NCI-H1694 treated with DMSO at 0.1 percent for 48 hours (cell line): ENCODE results near the gene RNF6.

Experiments used
- DNase-seq: peaks from one replicate; lab custom pipeline; 2025; lab: John Stamatoyannopoulos, UW

RNF6 gene

DNA sequence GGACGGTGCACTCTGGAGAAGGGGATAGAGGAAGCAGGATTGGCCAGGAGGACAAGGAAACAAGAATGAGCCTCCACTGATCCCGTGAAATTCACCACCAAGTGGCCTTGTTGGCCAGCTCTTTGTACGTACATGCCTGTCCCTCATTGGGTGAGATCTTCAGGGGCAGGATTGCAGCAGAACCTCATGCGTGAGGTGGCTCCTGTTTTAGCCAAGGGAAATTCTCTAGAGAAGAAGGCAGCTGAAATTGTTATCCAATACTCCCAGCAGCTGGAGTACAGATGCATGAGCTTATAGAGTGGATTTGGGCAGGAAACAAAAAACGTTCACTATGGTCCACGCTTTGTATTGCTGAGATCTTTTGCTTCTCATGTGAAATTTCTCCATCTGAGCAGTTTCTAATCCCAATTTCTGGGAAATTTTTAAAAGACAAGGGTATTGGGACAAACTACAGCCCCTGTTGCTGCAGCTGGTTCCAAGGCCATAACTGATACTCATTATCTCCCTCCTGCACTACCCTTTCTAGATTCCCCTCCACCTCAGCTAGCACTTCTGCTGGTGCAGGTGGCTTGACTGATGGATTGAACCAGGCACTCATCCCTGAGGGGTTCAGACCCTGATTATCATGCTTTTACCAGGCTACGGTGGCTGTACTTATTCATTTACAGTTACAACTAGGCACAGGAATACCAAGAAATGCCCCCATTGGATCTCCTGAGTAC, 3.9 kb upstream of the RNF6 start:
- DNase-seq = no peak

DNA sequence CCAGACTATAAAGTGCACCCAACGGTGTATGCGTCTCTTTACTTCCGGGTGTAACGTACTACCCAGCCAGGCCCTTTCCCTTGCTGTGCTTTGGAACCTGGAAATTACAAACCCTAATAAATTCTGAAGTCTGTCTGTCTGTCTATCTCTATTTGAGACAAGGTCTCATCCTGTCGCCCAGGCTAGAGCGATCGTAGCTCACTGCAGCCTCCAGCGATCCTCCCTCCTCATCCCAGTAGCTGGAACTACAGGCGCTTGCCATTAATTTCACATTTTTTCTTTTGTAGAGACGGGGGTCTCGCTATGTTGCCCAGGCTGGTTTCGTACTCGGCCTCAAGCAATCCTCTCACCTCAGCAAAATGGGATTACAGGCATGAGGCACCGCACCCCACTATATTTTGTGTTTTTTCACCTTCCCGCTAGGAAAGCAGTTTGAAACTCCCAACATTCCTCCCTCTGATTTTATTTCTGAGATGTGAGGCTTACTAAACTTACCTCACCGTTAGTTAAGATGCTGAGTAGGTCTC, 469 bp upstream of the RNF6 start:
- peak; percentile 74 for DNase-seq

DNA sequence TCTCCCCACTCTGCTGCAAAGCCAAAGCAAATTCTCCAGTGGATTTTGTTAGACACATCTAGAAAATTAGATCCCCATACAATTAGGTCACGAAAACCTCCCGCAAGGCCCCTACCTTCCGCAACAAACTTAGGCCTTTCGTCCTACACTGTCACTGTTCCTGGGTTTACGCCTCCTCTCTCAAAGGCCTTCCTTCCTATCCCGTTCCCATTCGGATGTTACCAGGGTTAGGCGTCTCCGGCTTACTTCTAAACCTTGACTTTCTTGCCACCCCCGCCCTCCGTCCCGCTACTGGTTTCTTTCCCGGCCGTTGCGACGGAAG, 754 bp downstream of the RNF6 start:
- no peak for DNase-seq

DNA sequence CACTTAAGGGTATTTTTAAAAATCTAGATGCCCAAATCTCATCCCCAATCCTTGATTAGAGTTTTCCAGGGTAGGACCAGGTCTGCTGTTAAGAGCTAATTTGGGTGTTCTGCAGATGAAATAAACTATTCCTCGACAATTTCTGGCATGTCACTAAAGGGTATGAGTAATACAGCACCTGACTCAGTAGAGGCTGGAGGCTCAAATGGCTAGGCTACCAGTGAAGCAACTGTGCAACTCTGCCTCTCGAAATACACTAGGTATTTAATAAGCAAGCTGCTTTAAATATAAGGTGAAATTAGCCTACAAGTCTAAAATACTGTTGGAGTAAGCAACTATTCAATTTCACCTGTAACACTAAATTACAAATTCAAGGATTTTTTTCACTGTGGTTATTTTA, 1.5 kb downstream of the RNF6 start:
- DNase-seq = no peak

DNA sequence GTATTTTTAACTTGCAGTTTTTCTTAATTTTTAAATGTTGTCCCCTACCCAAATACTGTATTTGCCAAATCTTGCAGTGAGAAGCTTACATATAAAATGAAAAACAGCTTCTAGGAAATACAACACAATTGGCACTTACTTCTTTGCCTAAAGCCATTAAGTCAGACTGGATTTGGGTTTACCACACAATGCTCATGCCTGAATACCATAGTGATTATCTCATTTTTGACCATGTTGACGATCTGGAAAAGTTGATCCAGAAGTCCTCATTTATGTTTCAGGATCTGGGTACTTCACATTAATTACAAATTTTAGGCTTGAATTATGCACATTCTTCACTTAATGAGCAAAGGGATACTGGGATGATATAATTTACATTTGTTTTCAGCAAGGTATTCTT, 2.4 kb downstream of the RNF6 start:
- no peak for DNase-seq

DNA sequence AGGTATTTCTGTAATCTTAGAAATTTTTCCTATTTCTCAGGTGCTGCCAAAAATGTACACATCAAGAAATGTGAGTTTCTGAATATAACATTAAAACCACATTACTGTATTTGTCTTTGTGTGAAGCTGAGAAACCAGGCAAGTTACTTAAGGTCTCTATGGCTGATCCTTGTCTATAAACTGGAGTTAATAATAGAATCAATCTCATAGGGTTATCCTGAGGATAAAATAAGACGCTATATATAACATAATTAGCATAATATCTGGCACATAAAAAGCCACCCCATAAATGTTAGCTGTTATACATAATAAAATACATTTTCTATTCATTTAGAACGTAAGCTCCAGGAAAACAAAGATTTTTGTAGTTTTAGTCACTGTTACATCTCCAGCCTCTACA, 6.1 kb downstream of the RNF6 start:
- DNase-seq = no peak

DNA sequence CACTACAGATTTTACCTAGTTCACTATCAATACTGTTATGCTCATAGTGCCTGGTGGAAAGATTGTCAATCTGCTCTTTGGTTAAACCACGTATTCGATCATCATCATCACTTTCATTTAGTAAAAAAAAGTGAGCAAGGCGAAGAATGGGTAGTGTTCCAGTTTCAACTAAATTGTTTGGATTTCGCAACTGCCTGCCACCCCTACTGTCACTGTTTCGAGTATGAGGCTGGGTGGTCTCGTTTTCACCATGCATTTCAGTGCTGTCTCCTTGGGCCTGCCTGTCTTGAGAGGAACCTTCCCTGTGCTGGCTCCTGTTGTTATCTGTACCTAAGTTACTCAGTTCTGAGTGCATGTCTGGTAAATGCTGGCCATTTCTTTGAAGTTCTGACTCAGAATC, 8.1 kb downstream of the RNF6 start:
- DNase-seq = no peak

DNA sequence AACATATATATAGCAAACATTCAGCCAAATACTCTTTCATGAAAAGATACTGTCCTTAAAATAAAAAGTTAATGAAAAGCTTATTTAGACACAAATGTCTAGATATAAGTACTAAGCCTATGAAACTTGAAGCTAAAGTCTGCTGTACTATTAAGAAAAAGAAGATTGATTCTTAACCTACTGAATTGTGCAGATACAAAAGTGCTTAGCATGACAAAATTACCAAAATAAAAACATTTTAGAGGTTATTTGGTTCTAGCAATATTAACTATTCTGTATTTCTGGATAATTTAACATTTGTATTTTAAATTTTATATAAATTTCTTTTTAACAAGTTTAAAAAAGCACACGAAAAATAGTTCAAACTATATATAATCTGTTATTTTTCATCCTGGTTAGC, 8.8 kb downstream of the RNF6 start:
- no peak for DNase-seq

DNA sequence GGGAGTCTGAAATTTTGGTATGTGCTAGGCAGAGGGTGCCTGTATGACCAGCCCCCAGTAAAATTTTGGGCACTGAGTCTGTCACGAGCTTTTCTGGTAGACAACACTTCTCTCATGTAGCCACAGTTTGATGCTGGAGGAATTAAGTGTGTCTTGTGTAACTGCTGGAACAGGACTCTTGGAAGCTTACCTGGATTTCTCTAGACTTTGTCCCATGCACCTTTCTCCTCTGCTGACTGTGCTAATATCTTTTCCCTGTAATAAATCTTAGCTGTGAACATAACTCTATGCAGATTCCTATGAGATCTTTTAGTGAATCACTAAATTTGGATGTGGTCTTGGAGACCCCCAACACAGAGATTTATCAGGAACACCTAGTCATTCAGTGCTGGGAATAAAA, 13.8 kb downstream of the RNF6 start:
- no peak for DNase-seq

DNA sequence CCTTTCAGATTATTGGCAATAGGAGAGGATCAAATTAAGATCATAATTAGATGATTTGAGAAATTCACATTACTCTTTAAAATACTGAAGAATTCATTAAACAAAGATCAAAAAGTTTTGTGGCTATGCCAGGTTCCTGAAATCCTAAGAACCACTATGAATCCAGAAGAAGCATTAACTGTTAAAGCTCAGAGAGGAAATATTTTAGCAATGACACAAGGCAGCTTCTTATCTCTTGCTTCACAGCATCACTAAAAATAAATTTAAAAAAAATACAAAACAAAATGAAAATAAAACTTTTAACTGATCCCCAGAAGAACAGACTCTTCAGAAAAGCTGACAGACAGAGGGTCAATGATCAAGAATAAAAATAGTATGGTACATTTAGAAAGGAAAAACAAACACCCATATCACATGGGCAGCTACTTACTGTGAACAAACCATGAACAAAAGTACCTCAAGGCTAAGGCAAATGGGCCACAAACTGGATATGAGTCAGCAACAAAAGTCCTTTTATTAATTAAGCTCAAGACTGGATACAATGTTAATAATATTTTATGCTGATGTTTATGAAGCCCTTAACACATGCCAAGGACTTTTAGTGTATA, 19.6 kb downstream of the RNF6 start:
- DNase-seq = no peak

DNA sequence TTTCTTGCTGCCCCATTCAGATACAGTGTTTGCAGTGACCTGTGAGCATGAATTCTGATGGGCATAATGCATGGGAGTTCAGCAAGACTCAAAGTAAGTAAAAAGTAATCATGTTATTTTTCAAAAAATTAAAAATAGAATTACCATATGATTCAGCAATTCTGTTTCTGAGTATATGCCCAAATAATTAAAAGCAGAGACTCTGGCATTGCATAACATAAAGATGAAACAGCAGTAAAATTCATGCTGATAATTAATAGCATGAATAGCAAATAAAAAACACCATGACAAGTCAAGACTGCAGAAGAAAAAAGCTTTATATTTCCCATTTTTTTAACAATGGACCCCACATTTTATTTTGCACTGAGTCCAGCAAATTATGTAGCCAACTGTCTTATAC, 21.3 kb downstream of the RNF6 start:
- no peak for DNase-seq

DNA sequence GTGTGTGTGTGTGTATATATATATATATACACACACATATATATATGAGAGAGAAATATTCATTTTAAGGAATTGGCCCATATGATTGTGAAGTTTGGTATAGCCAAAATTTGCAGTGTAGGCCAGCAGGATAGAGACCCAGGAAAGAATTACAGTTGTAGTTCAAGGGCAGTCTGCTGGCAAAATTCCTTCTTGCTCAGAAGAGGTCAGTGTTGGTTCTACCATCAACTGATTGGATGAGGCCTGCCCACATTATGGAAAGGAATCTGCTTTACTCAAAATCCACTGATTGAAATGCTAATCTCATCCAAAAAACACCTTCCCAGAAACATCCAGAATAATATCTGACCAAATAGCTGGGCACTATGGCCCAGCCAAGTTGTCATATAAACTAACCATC, 24.0 kb downstream of the RNF6 start:
- no peak for DNase-seq

DNA sequence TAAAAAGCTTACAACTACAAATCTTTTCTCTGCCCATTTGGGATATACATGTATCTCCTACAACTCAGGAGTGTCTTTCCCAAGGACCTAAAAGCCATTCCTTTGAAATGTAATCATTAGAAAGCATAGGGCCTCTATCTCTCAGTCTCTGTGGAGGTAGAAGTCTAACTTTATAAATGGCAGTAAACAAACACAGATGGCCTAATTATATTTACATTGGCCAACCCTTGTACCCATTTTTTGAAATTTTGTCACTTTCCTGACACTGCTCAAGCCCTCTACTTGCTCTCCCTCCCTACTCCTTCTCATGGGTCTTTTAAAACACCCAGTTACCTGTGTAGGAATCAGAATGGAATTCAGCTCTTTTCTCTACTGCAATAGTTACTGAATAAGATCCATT, 24.8 kb downstream of the RNF6 start:
- DNase-seq = no peak

DNA sequence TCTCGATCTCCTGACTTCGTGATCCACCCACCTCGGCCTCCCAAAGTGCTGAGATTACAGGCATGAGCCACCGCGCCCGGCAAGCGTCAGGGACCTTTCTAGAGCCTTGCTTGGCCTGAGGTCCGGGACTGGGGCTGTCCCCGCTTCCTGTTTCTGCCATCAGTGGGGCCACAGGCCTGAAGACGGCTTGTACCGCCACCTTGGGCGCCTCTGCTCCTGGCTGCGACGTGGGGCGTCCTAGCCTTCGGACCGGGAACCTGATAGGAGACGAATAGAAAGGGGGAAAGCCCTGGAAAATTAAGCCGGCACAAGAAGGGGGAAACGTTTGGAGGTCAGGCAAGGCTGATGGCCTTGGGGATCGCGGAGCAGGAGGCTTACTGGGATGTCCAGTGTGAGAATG, 35.1 kb downstream of the RNF6 start:
- no peak for DNase-seq

DNA sequence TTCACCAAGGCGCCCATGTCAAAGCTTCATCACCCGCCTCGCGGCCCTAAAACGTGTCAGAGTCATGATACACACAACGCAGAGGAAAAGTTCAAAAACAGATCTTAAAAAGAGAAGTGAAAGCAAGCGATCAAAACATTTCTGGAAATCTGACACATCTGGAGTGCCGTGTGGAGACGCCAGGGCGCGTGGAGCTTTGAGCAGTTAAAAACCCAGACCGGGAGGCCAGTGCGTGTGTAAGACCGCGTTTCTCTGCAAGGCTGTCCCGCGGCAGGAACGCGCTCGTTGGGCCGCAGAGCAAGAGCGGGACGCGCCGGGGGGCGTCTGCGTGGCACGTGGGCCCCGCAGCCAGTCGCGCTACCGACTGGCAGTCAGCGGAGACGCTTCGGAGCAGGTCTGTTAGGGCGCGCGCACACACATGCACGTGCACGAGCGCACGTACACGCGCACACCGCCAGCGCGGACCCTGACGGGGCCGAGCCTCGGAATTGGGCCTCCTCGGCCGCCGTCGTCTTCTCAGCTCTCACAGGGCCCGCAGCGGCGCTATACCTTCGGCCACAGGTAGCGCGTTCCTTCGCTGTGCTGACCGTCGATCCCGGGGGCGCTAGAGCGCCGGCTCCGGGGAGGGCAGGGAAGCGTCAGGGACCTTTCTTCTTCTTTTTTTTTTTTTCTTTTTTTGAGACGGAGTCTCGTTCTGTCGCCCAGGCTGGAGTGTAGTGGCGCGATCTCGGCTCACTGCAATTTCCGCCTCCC, 35.8 kb downstream of the RNF6 start:
- peak; percentile 79 for DNase-seq

DNA sequence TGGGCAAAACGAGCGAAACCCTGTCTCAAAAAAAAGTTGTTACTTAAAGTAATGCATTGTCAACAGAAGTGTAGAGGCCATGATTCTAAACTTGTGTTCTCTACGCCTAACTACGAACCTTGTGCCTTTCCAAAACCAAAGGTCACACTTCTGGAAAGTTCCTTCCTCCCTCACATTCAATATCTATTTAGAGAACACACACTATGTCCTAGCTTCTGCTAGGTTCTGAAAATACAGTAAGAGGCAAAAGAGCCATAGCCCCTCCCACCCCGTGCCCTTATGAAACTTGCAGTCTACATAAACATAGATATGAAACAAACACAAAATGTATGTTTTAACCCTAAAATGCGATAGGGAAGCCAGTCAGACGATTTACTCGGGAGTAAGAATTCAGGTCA, 36.4 kb downstream of the RNF6 start:
- DNase-seq = no peak

DNA sequence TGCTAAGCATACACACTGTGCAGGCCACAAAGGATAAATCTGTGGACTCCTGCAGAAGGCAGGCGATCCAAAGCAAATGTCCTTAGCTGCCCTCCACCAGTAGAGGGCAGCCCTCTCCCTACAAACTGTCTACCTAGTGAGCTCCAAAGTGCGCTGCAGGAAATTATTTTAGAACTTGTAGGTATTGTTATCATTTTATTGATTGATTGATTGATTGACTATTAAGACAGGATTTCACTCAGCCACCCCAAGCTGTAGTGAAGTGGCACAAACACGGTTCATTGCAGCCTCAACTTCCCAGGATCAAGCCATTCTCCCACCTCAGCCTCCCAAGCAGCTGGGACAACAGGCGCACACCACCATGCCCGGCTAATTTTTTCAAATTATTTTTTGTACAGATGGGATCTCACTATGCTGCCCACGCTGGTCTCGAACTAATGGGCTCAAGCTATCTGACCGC, 37.3 kb downstream of the RNF6 start:
- peak; percentile 47 for DNase-seq

DNA sequence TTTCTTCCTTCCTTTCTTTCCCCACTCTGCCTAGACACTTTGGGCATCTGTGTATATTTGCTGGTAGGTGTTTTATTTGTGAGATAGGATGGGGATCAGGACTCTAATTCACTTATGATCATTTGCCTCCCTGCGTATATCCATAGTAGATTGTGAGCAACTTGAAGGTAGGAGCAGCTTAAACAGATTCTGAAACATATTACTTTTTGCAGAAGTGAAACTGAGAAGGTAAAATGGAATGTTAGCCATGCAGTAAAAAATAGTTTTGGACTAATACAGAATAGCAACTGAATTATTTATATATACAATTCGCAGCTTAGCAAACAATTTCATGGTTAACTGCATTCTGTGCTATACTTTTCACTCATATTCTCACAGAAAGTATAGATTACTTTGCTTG, 38.7 kb downstream of the RNF6 start:
- no peak for DNase-seq

DNA sequence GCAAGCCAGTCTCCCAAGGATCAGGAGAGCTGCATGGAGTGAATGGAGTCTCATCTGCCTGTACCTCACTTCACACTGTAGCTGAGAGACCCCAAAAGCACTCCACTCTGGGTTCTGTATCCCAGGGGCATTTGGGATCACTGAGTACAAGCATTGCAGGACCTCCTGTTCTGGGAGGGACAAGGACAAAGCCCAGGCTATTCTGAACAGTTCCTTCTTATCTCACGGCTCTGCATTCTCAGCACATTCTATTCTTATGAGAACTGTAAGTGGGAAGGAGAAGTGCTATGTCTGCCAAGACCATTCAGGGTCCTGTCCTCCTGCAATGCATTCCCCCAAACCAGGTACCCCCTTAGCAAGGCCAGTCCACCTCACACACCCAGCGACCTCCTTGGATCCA, 42.8 kb downstream of the RNF6 start:
- no peak for DNase-seq

DNA sequence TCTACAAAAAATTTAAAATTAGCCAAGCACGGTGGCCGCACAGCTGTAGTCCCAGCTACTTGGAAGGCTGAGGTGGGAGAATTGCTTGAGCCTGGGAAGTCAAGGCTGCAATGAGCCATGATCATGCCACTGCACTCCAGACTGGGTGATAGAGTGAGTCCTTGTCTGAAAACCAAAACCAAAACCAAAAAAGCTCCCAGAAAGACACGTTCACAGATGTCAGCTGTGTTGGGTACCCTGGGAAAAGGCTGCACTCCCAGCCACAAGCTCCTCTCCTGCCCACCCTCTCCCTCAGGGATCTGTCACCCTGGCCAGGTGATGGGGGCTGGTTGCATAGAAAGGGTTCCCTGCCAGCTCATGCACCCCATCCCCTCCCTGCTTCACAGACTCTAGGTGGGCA, 53.3 kb downstream of the RNF6 start:
- no peak for DNase-seq

DNA sequence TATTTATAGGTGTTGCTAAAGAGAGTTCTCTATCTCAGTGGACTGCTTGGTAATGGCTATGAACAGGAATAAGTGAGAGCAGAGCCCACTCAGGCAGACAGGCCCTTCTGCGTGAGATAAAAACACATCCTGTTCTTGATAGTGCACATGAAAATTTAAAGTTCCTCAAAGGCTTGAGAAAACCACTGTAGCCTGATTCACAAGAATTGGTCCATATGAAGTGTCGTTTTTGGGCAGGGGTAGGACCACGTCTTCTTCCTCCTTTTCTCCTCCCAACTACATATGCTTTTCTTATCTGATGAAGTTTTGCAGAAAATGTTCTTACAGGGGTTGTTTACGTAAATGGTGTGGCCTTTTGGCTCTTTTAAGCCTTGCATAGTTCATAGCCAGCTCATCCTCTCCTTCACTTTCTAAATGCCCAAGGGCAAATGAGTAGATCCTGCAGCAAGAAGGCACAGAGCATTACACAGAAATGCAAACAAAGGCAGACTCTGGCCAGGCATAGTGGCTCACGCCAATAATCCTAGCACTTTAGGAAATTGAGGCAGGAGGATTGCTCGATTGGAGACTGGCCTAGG, 53.8 kb downstream of the RNF6 start:
- no peak for DNase-seq

DNA sequence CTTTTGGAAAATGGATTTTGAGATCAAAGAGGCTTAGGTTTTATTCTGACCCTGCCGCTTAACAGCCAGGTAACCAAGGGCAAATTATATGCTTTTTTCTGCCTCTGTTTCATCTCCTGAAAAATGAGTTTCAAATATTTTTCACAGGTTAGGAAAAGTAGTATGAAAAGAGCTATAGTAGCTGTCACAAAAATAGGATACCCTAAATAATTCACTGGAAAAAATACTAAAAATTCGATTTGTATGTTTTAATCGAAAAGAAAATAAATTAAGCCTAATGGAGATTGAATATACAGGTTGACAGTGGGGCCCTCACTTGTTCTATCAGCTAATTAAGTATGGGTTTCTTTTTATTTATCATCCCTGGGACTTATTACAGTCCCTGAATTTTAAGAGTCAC, 58.3 kb downstream of the RNF6 start:
- DNase-seq = no peak
